Fibroblast of villous mesenchyme (primary cell): ENCODE results near the gene DUSP19. TPM values are rescaled to one million over a fixed set of nuclear protein-coding genes. Genes with fewer than 3 reads are reported as not detected.
A peak's percentile ranks its signal among the peaks of the same experiment; 100 is the strongest.

Experiments used
- DNase-seq: peaks from one replicate; pipeline ENCODE4 v3.0.0-alpha.2; 2010; ENCODE audit warnings: low read depth
- H3K4me3 ChIP-seq: 2 replicates; pipeline ENCODE4 v1.5.1; 2011; ENCODE audit warnings: low read depth, mild to moderate bottlenecking, low read length
- CTCF ChIP-seq: IDR thresholded peaks from 2 replicates; pipeline ENCODE4 v1.5.1; 2012; ENCODE audit warnings: low read depth, mild to moderate bottlenecking, low read length; ENCODE audit not compliant: insufficient read depth
- total RNA-seq: library from RNA; depleted of rRNA; stranded (reverse); fragments of >200 nt; gene quantifications from 2 replicates; pipeline ENCODE4 v1.2.3, GENCODE V29; 2012

The DUSP19 gene
- total RNA-seq, 1 donor: 5.6 TPM

- TF ChIP-seq CTCF: no peak
- no peak for DNase-seq
- H3K4me3 ChIP-seq: no peak overlapping the region
These were observed 10.8 kb downstream of the DUSP19 start for GRCh38 chr2:183089192-183089851.

- TF ChIP-seq CTCF: no peak
- no peak for DNase-seq
- H3K4me3 ChIP-seq: no peak overlapping the region
These were observed 12.9 kb downstream of the DUSP19 start for GRCh38 chr2:183091318-183091953.

GRCh38 chr2:183091954-183092345 is 13.4 kb downstream of the DUSP19 start:
- no peak for TF ChIP-seq CTCF
- H3K4me3 ChIP-seq: no peak overlapping the region
- no peak for DNase-seq

- TF ChIP-seq CTCF: no peak
- DNase-seq: peak; percentile 47
- H3K4me3 ChIP-seq: no peak overlapping the region
These were observed 15.5 kb downstream of the DUSP19 start for GRCh38 chr2:183093857-183094657.

GRCh38 chr2:183105402-183106134 is 27.0 kb downstream of the DUSP19 start:
- H3K4me3 ChIP-seq: no peak overlapping the region
- TF ChIP-seq CTCF: no peak
- DNase-seq: peak; percentile 14

GRCh38 chr2:183112577-183112976 is 34.0 kb downstream of the DUSP19 start:
- no peak for TF ChIP-seq CTCF
- H3K4me3 ChIP-seq: no peak overlapping the region
- no peak for DNase-seq
